H1 (cell line): ENCODE data around the gene ZNF333. TPM values are rescaled to one million over a fixed set of nuclear protein-coding genes. Genes with fewer than 3 reads are reported as not detected.

Experiments used
- CTCF ChIA-PET: fragments of 300-600 bp; sonication (Branson Sonifier 250); formaldehyde crosslinking; loops from one replicate; lab custom pipeline; 2021; ENCODE audit not compliant: partially characterized antibody; lab: Charles Lee
- POLR2A ChIA-PET: fragments of 300-600 bp; sonication (Branson Sonifier 250); formaldehyde crosslinking; loops from one replicate; lab custom pipeline; 2021; ENCODE audit warnings: inconsistent platforms; ENCODE audit not compliant: partially characterized antibody; lab: Charles Lee
- DNase-seq, 2 experiments: peaks; one replicate each; pipeline versions ENCODE4 v3.0.0 to v3.0.0-alpha.2; 2010 to 2022; ENCODE audit warnings: low spot score in 2 of 2, low read depth in 1 of 2, mixed read lengths in 1 of 2
- FAIRE-seq: peaks from 2 replicates; lab custom pipeline; 2011; peaks lifted over from hg19 to GRCh38; lab: Jason Lieb, UNC
- H2AFZ ChIP-seq: 2 replicates; pipeline ENCODE4 v1.8.1; 2012; ENCODE audit warnings: low read length, inconsistent platforms
- H2AK5ac ChIP-seq: 2 replicates; pipeline ENCODE4 v1.6.1; 2013; ENCODE audit warnings: low read depth, low read length
- H2BK120ac ChIP-seq: replicated peaks from 2 replicates; pipeline ENCODE3; 2013; ENCODE audit warnings: low read depth, low read length, inconsistent platforms
- H2BK12ac ChIP-seq: 2 replicates; pipeline ENCODE4 v1.6.1; 2013; ENCODE audit warnings: low read depth, low read length
- H2BK15ac ChIP-seq: 2 replicates; pipeline ENCODE4 v1.6.1; 2013; ENCODE audit warnings: low read length
- H2BK20ac ChIP-seq: 2 replicates; pipeline ENCODE4 v1.6.1; 2013; ENCODE audit warnings: low read length
- H2BK5ac ChIP-seq: 2 replicates; pipeline ENCODE4 v1.6.1; 2013; ENCODE audit warnings: low read depth, low read length
- H3K14ac ChIP-seq: 2 replicates; pipeline ENCODE4 v1.6.1; 2013; ENCODE audit warnings: inconsistent platforms; ENCODE audit not compliant: insufficient read length
- H3K18ac ChIP-seq: 2 replicates; pipeline ENCODE4 v1.6.1; 2013; ENCODE audit warnings: low read length; ENCODE audit errors: extremely low read depth
- H3K23ac ChIP-seq: 2 replicates; pipeline ENCODE4 v1.6.1; 2013; ENCODE audit warnings: inconsistent platforms; ENCODE audit not compliant: insufficient read length
- H3K23me2 ChIP-seq: 2 replicates; pipeline ENCODE4 v1.6.1; 2013; ENCODE audit warnings: low read depth, low read length
- H3K27ac ChIP-seq: 2 replicates; pipeline ENCODE4 v1.6.1; 2011; ENCODE audit warnings: low read depth, low read length, inconsistent platforms
- H3K27me3 ChIP-seq, 4 experiments: replicated peaks in 1 of 4; 1 replicate in 1 of 4; 2 replicates in 3 of 4; pipeline versions ENCODE4 v1.6.1 to v1.8.1; 2011 to 2013; ENCODE audit warnings: low read length in 3 of 4, mild to moderate bottlenecking in 3 of 4, inconsistent platforms in 2 of 4, mixed read lengths in 2 of 4, moderate library complexity in 1 of 4; ENCODE audit not compliant: control insufficient read depth in 3 of 4, insufficient read depth in 3 of 4; ENCODE audit errors: extremely low read depth in 1 of 4
- H3K36me3 ChIP-seq, 4 experiments: 2 replicates each; pipeline versions ENCODE4 v1.6.1 to v1.8.1; 2011 to 2013; ENCODE audit warnings: mild to moderate bottlenecking in 4 of 4, low read length in 3 of 4, moderate library complexity in 2 of 4, control low read depth in 1 of 4, inconsistent platforms in 1 of 4; ENCODE audit not compliant: insufficient read depth in 4 of 4, control insufficient read depth in 2 of 4
- H3K4ac ChIP-seq: replicated peaks from 2 replicates; pipeline ENCODE3; 2013; ENCODE audit warnings: low read length, low read depth, mixed read lengths, inconsistent platforms; ENCODE audit not compliant: insufficient read length
- H3K4me1 ChIP-seq, 4 experiments: replicated peaks in 1 of 4; 1 replicate in 1 of 4; 2 replicates in 3 of 4; pipeline versions ENCODE4 v1.6.1 to v1.8.1; 2011 to 2013; ENCODE audit warnings: low read length in 3 of 4, inconsistent platforms in 2 of 4, mixed read lengths in 1 of 4; ENCODE audit not compliant: insufficient read depth in 4 of 4, control insufficient read depth in 3 of 4
- H3K4me2 ChIP-seq, 2 experiments: 2 replicates each; pipeline versions ENCODE4 v1.6.1 to v1.8.1; 2011 to 2013; ENCODE audit warnings: low read depth in 2 of 2, low read length in 2 of 2, control low read depth in 1 of 2, inconsistent platforms in 1 of 2, mild to moderate bottlenecking in 1 of 2; ENCODE audit not compliant: insufficient read depth in 1 of 2
- H3K4me3 ChIP-seq, 4 experiments: fragments of 200-600, 300-600 bp in 1 of 4; sonication (generic), shearing (Covaris generic), sonication (Bioruptor Twin) in 1 of 4; 2 replicates each; pipeline versions ENCODE4 v1.5.1 to v1.8.1; 2011 to 2016; ENCODE audit warnings: low read length in 4 of 4, low read depth in 3 of 4, control low read depth in 2 of 4, inconsistent platforms in 2 of 4, mild to moderate bottlenecking in 2 of 4, mixed read lengths in 1 of 4, moderate library complexity in 1 of 4; ENCODE audit not compliant: insufficient read depth in 2 of 4; ENCODE audit errors: extremely low read depth in 1 of 4
- H3K56ac ChIP-seq: replicated peaks from 2 replicates; pipeline ENCODE3; 2013; ENCODE audit warnings: low read depth, mild to moderate bottlenecking, mixed read lengths, low read length, inconsistent platforms; ENCODE audit not compliant: insufficient read length
- H3K79me1 ChIP-seq: 2 replicates; pipeline ENCODE4 v1.6.1; 2013; ENCODE audit warnings: low read depth, low read length, control low read depth
- H3K79me2 ChIP-seq, 2 experiments: 2 replicates each; pipeline versions ENCODE4 v1.6.1 to v1.8.1; 2012 to 2013; ENCODE audit warnings: low read length in 2 of 2, mild to moderate bottlenecking in 2 of 2, inconsistent platforms in 1 of 2; ENCODE audit not compliant: insufficient read depth in 2 of 2, control insufficient read depth in 1 of 2
- H3K9ac ChIP-seq, 4 experiments: replicated peaks in 1 of 4; 1 replicate in 1 of 4; 2 replicates in 3 of 4; pipeline versions ENCODE4 v1.6.1 to v1.8.1; 2011 to 2013; ENCODE audit warnings: low read depth in 3 of 4, low read length in 3 of 4, control low read depth in 2 of 4, mild to moderate bottlenecking in 2 of 4, moderate library complexity in 2 of 4, inconsistent platforms in 1 of 4; ENCODE audit errors: extremely low read depth in 1 of 4
- H3K9me3 ChIP-seq, 2 experiments: 2 replicates each; pipeline versions ENCODE4 v1.6.1 to v1.8.1; 2012 to 2013; ENCODE audit warnings: mild to moderate bottlenecking in 2 of 2, moderate library complexity in 2 of 2, control low read depth in 1 of 2, inconsistent platforms in 1 of 2, low read depth in 1 of 2, low read length in 1 of 2, mixed read lengths in 1 of 2; ENCODE audit not compliant: insufficient read depth in 2 of 2
- H4K20me1 ChIP-seq, 2 experiments: replicated peaks in 1 of 2; 2 replicates each; pipeline versions ENCODE3 to v1.8.1; 2011 to 2013; ENCODE audit warnings: inconsistent platforms in 2 of 2, low read length in 2 of 2, mild to moderate bottlenecking in 1 of 2; ENCODE audit not compliant: insufficient read depth in 2 of 2, control insufficient read depth in 1 of 2
- H4K5ac ChIP-seq: 2 replicates; pipeline ENCODE4 v1.6.1; 2013; ENCODE audit warnings: low read length, low read depth, mixed read lengths, inconsistent platforms; ENCODE audit not compliant: insufficient read length
- H4K8ac ChIP-seq: 2 replicates; pipeline ENCODE4 v1.8.0; 2013; ENCODE audit warnings: mild to moderate bottlenecking, moderate library complexity, low read length, inconsistent platforms; ENCODE audit not compliant: insufficient read depth; ENCODE audit errors: extremely low read depth
- H4K91ac ChIP-seq: replicated peaks from 2 replicates; pipeline ENCODE3; 2013; ENCODE audit warnings: low read length, mixed read lengths, inconsistent platforms; ENCODE audit not compliant: insufficient read length
- ATF2 ChIP-seq: IDR thresholded peaks from 2 replicates; pipeline ENCODE4 v1.6.1; 2012; ENCODE audit warnings: low read length, inconsistent platforms
- BRCA1 ChIP-seq: IDR thresholded peaks from 2 replicates; pipeline ENCODE4 v1.6.1; 2012; ENCODE audit warnings: low read depth, low read length, improper control_type of control experiment
- CTBP2 ChIP-seq: IDR thresholded peaks from 2 replicates; pipeline ENCODE4 v1.7.0; 2011; ENCODE audit warnings: borderline replicate concordance, mild to moderate bottlenecking, moderate library complexity, mixed read lengths, low read length; ENCODE audit not compliant: insufficient read depth, insufficient read length
- GABPA ChIP-seq: IDR thresholded peaks from 2 replicates; pipeline ENCODE4 v1.6.1; 2011; ENCODE audit warnings: mild to moderate bottlenecking, low read length, moderate library complexity, borderline replicate concordance; ENCODE audit not compliant: insufficient read depth
- HDAC6 ChIP-seq: IDR thresholded peaks from one replicate; pipeline ENCODE4 v1.7.1; 2012; ENCODE audit warnings: low read depth, mild to moderate bottlenecking, inconsistent platforms, low read length, moderate library complexity
- JUND ChIP-seq: IDR thresholded peaks from 2 replicates; pipeline ENCODE4 v1.6.1; 2011; ENCODE audit warnings: mild to moderate bottlenecking, improper control_type of control experiment, low read length
- POU5F1 ChIP-seq: IDR thresholded peaks from 2 replicates; pipeline ENCODE4 v1.6.1; 2011; ENCODE audit warnings: low read depth, mild to moderate bottlenecking, low read length, moderate library complexity
- SP1 ChIP-seq: IDR thresholded peaks from 2 replicates; pipeline ENCODE4 v1.6.1; 2011; ENCODE audit warnings: low read depth, low read length
- TAF1 ChIP-seq: IDR thresholded peaks from 2 replicates; pipeline ENCODE4 v1.6.1; 2011; ENCODE audit warnings: mild to moderate bottlenecking, low read depth, low read length
- YY1 ChIP-seq: IDR thresholded peaks from 2 replicates; pipeline ENCODE4 v1.6.1; 2011; ENCODE audit warnings: low read depth, mild to moderate bottlenecking, low read length
- polyA plus RNA-seq, 7 experiments: library from polyadenylated mRNA; depleted of rRNA in 3 of 7; stranded (reverse) in 5 of 7; unstranded in 2 of 7; fragments of >200 nt in 5 of 7; fragments of 200-250 nt in 2 of 7; gene quantifications; 1 replicate in 5 of 7; 2 replicates in 1 of 7; 4 replicates in 1 of 7; pipeline versions ENCODE4 v1.2.1 to v1.2.3, GENCODE V29; 2011 to 2013; ENCODE audit warnings: missing spikeins in 2 of 7, mixed read lengths in 2 of 7
- total RNA-seq: library from RNA; stranded (reverse); fragmentation: NEBNext Ultra II Directional; extraction: Animal tissue kit (Norgen Biotek cat#: 25700); gene quantifications from 2 replicates; pipeline ENCODE4 v1.2.1, GENCODE V29; 2021
- TF ChIP-seq, protein P1 (sequence below): IDR thresholded peaks from 2 replicates; pipeline ENCODE4 v1.6.1; 2012; ENCODE audit warnings: inconsistent platforms

The ZNF333 gene
- total and polyA plus RNA-seq, 2 of the 8 experiments (the other 6 are each of a cell fraction or from before 2014, with no cell fraction given) = 7.3 to 8.4 TPM

- Histone ChIP-seq H3K27me3 (no peaks in the 10 kb centered on the region), H3K27ac (no peak overlapping the region), H4K91ac (no peak overlapping the region), H3K4me1 (no peaks in the 10 kb centered on the region; a peak in 2 of 7 replicates), H3K4me2 (no peak overlapping the region), H2AFZ (no peak overlapping the region), H3K23me2 (no peaks in the 10 kb centered on the region), H3K79me2 (no peaks in the 10 kb centered on the region), H2AK5ac (no peak overlapping the region), H4K8ac (no peak overlapping the region), H2BK120ac (no peak overlapping the region), H4K20me1 (no peaks in the 10 kb centered on the region), H3K36me3 (no peaks in the 10 kb centered on the region; a peak in 1 of 8 replicates), H2BK12ac (no peak overlapping the region), H3K79me1 (no peaks in the 10 kb centered on the region), H3K9ac (no peak overlapping the region), H3K14ac (no peak overlapping the region), H3K9me3 (peaks cover 12 to 19% of the 10 kb centered on the region in 2 experiments; a peak in 3 of 4 replicates), H2BK15ac (no peak overlapping the region), H3K23ac (no peak overlapping the region), H3K18ac (no peak overlapping the region), H3K4me3 (no peak overlapping the region), H3K4ac (no peak overlapping the region), H4K5ac (no peak overlapping the region), H2BK20ac (no peak overlapping the region), H3K56ac (no peak overlapping the region), H2BK5ac (no peak overlapping the region)
- no peak for DNase-seq
- no peak for FAIRE-seq
- ChIA-PET CTCF (interaction anchor here (1.6 kb wide), 1 partner anchor 11 kb away, joined by 3 read pairs; no protein-coding TSS in a partner anchor), POLR2A (no interaction called here)
- TF ChIP-seq JUND (no peak), YY1 (no peak), POU5F1 (no peak), SP1 (no peak), TAF1 (no peak), GABPA (no peak), CTBP2 (no peak), BRCA1 (no peak), ATF2 (no peak), HDAC6 (no peak)
- TF ChIP-seq, protein P1, sequence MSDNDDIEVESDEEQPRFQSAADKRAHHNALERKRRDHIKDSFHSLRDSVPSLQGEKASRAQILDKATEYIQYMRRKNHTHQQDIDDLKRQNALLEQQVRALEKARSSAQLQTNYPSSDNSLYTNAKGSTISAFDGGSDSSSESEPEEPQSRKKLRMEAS = no peak
Measured at GRCh38 chr19:14732510-14732909, 42.7 kb downstream of the ZNF333 start.
